HG03469 (cell line): ENCODE data around the gene ATP5PB.

ENCODE experiments used
- ATAC-seq: cut with Tn5 transposase; IDR thresholded peaks from one replicate; pipeline ENCODE4 v1.9.1; 2021; ENCODE audit warnings: mild to moderate bottlenecking, moderate library complexity, moderate number of reproducible peaks; ENCODE audit not compliant: unreplicated experiment

The ATP5PB gene

GRCh38 chr1:111504097-111504496 is 54.8 kb downstream of the ATP5PB start:
- no peak for ATAC-seq

DNA sequence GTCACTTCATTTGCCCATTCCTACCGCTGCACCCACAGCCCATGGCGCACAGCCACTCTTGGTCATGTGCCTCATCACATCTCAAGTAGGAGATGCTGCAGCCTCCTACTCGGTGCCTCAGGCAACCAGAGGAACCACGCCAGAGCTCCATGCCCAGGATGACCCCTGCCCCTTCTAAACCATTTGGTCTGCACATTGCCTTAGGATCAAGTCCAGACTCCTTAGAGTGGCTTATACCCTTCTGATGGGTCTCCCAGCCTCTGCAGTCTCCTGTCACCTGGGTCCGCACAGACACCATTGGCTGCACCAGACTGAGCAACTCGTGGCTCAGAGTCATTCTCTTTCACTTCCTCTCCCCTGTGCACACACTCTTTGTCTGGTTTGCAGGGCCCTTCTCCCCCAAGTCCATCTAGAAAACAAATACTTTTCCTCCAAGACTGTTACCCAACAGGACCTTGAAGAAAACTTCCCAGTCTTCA is 56.4 kb downstream of the ATP5PB start:
- peak; percentile 47 for ATAC-seq

GRCh38 chr1:111506561-111506960 is 57.3 kb downstream of the ATP5PB start:
- no peak for ATAC-seq

GRCh38 chr1:111507411-111508201 is 58.3 kb downstream of the ATP5PB start:
- peak; percentile 37 for ATAC-seq

DNA sequence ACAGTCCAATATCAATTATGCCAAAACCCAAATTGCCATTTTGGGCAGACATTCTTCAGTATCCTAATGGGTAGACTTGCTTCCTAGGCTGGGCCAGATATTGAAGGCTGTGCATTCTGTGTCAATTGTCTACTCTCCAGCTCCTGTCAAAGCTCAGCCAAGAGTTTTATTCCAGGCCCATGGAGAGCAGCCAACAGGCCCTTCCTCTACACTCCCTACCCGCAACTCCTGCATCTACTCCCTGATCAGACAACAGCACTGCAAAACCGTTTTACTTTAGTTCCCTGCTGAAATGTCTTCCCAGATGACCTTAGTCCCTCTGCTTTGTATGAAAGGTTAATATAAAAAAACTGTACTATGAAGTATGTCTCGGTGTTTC is 60.7 kb downstream of the ATP5PB start:
- no peak for ATAC-seq

DNA sequence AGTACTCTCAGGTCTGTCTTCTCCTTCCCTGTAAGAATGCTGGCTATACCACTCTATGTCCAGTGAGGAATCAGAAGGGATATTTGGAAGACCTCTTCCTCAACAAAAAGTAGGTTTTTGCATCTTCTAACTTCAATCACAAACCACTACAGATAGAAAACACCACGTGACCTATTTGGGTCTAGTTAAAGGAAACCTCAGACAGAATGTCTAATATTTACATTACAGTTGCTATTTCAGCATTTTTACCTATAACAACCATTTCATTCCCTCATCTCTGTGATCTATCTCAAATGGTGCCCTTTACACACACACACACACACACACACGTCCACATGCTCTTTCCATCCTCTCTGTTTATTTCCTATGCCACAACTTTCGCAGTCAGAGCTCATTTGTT is 62.1 kb downstream of the ATP5PB start:
- no peak for ATAC-seq
